GM19324 (cell line): Measurements from ENCODE around the gene CLPSL1.

Source experiments
- ATAC-seq: cut with Tn5 transposase; IDR thresholded peaks from one replicate; pipeline ENCODE4 v1.9.1; 2021; ENCODE audit warnings: mild to moderate bottlenecking, moderate library complexity; ENCODE audit not compliant: unreplicated experiment, low FRiP score

CLPSL1 gene

GRCh38 chr6:35757456-35758123 lies 23.2 kb upstream of the CLPSL1 start:
- no peak for ATAC-seq

- no peak for ATAC-seq
These were observed 21.4 kb upstream of the CLPSL1 start for GRCh38 chr6:35759426-35759825.

- no peak for ATAC-seq
These were observed 15.1 kb upstream of the CLPSL1 start for GRCh38 chr6:35765739-35766138.

- no peak for ATAC-seq
These were observed 11.6 kb upstream of the CLPSL1 start for GRCh38 chr6:35769211-35769610.

- no peak for ATAC-seq
These were observed 9.5 kb upstream of the CLPSL1 start for GRCh38 chr6:35771343-35771627.

- ATAC-seq: no peak
These were observed 6.6 kb upstream of the CLPSL1 start for GRCh38 chr6:35774116-35774794.

- ATAC-seq: no peak
These were observed 5.8 kb upstream of the CLPSL1 start for GRCh38 chr6:35775031-35775430.

- no peak for ATAC-seq
These were observed 4.2 kb upstream of the CLPSL1 start, which contains the start of gene CLPSL2 for GRCh38 chr6:35776364-35777215. TSS of gene CLPSL2 (plus strand) at chr6:35776598. CDS start at chr6:35776619, 21 bp downstream.

- no peak for ATAC-seq
These were observed 3.3 kb upstream of the CLPSL1 start for GRCh38 chr6:35777356-35778102.

- no peak for ATAC-seq
These were observed 2.4 kb upstream of the CLPSL1 start for GRCh38 chr6:35778437-35778836.

GRCh38 chr6:35781290-35781689 lies 471 bp downstream of the CLPSL1 start:
- no peak for ATAC-seq

GRCh38 chr6:35782424-35782823 lies 1.6 kb downstream of the CLPSL1 start:
- no peak for ATAC-seq

- ATAC-seq: no peak
These were observed 3.4 kb downstream of the CLPSL1 start for GRCh38 chr6:35784200-35784599.

GRCh38 chr6:35786272-35786671 lies 5.5 kb downstream of the CLPSL1 start:
- ATAC-seq: no peak

GRCh38 chr6:35786810-35787209 lies 6.0 kb downstream of the CLPSL1 start:
- ATAC-seq: no peak

GRCh38 chr6:35787266-35788218 lies 6.7 kb downstream of the CLPSL1 start:
- no peak for ATAC-seq

GRCh38 chr6:35788423-35788982 lies 7.7 kb downstream of the CLPSL1 start:
- ATAC-seq: no peak

- ATAC-seq: no peak
These were observed 9.9 kb downstream of the CLPSL1 start for GRCh38 chr6:35790683-35791082.
